GM18858 (cell line): ENCODE results near the gene CARD11.

Experiments
- ATAC-seq: cut with Tn5 transposase; IDR thresholded peaks from one replicate; pipeline ENCODE4 v1.9.1; 2021; ENCODE audit not compliant: unreplicated experiment

The CARD11 gene

DNA sequence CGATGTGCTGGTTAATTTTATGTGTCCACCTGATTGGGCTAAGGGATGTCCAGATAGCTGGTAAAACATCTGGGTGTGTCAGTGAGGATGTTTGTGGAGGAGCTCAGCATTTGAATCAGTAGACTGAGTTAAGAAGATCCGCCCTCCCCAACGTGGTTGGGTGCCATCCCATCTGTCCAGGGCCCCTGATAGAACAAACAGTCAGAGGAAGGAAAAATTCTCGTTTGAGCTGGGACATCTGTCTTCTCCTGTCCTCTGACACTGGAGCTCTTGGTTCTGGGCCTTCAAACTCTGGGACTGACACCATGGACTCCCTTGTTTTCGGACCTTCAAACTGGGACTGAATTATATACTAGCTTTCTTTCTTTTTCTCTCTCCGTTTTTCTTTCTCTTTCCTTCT lies 59.6 kb downstream of the CARD11 start:
- no peak for ATAC-seq

DNA sequence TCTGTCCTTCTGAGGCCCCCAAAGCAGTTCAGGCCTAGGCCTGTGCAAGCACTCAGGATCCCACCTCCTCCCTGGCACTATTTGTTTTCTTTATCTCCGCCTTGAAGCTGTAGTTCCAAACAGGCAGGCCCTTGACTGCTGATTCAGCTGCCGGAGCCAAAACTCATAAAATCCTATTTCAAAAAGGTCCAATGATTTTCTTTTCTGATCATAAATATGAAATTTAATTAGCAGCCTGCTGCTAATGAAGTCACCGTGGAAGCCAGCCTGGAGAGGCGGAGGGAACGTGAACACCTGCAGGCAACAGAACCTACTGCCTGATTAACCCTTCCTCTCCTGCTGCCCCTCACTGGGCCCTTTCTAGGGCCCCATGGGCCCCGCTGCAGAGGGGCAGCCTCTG lies 60.1 kb downstream of the CARD11 start:
- ATAC-seq, result no peak

DNA sequence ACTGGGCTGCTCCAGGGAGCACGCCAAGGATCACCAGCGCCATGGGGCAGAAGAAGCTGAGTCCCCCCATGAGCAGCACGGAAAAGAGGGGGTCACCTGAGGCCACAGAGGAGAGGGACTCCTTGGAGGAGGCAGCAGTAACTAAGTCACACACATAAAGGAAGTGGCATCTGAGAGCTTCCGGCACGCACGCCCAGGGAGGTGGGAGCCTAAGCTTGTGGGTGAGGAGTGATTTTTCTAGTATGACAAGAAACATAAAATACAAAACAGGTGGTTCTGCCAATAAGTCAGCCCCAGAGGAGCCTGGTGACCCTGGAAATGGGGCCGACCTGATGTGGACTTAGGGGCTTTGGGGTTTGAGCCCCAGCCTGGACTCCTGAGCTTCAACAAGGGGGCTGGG lies 60.8 kb downstream of the CARD11 start:
- no peak for ATAC-seq

DNA sequence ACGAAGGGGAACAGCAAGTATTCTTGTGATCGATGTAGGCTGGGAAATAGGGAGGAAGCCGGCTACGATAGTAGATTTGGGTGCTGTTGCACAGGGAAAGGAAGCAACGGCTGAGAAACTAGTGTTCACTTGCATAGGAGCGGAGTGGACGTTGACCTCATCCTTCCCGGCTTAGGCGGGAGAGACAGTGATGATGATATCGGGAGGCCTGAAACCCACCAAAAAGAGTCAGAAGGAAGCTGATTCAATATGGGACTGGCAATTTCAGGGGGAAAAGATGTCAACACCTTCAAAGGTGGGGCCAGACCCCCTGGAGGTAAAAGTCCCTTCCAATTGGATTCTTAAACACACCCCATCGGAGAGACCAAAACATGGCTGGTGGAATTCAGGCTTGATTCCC lies 61.3 kb downstream of the CARD11 start:
- no peak for ATAC-seq

DNA sequence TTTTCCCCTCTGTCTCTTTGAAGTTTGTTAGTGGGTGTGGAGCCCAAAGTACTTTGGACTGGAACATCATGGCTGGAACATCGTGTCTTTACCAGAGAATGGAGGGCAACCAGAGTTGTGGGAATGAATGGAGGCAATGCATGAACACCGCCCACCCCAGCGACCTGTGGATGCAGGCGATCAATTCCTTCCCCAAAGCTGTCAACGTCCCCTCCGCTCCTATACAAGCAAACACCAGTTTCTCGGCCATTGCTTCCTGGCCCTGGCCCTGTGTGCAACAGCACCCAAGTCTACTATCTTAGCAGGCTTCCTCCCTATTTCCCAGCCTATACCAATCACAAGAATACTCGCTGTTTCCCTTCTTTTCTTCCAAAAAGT lies 62.6 kb downstream of the CARD11 start:
- no peak for ATAC-seq

DNA sequence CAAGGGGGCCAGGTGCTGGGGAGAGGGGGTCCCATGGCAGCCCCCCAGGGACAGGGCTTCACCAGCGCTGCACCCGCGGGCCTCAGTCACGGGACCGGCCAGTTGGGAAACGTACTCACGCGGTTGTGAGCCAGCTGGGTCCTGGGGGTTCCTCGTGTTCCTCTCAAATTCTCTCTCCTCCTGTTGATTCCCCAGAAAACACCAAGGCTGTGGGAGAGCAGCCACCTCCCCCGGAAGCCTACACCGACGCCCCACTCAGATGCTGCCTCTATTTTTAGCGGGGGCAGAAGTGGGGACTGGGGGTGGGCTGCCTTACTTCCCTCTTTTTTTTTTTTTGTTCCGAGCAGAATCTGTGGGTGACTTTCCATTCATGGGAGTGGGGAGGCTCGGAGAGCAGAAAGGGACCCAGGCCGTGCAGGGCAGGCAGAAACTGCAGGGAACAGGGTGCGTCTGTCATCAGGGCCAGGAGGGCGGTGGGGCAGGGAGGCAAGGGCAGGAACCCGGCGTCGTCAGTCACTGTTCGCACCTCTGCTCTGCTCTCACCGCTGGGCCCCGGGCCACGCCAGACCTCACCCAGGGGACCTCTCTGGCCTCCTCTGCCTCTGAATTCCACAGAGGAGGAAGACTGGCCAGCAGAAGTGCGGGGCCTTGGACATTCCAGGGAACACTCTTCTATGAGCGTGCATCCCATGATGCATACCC lies 63.1 kb downstream of the CARD11 start:
- no peak for ATAC-seq

DNA sequence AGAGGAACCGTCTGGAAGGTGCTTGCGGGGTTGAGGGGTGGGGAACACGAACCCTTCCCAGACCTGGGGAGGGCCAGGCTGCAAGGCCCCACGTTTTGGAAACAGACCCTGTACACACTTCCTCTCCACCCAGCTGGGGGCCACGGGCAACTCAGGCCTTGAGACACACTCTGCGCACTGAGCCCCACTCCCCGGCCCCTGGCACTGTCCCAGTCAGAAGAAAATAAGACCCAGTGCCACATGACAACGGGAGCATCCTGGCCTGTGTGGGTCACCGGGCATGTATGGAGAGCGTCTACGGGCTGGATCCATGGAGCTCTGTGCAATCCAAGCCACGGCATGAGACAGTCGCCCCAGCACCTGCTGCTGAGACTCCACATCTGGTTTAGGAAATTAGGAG lies 63.7 kb downstream of the CARD11 start:
- ATAC-seq, result no peak

DNA sequence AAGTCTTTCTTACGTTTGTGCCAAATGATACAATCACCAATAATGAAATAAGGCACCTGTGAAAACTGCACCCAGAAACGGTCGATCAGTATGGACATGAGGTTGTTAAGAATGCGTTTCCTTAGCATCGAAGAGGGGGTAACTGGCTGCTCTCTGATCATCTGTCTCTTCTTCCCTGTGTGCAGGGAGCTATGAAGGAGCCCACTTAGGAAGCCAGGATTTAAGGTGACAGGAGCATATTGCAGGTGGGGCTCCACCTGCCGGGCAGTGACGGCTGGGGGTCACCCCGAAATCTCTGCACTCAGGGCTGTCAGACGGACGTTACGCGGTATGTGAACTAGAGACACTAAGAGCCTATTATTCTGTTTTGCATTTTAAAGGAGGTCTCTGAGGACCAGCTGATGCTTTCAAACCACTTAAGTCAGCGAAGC lies 64.5 kb downstream of the CARD11 start:
- ATAC-seq, result peak; percentile 30

DNA sequence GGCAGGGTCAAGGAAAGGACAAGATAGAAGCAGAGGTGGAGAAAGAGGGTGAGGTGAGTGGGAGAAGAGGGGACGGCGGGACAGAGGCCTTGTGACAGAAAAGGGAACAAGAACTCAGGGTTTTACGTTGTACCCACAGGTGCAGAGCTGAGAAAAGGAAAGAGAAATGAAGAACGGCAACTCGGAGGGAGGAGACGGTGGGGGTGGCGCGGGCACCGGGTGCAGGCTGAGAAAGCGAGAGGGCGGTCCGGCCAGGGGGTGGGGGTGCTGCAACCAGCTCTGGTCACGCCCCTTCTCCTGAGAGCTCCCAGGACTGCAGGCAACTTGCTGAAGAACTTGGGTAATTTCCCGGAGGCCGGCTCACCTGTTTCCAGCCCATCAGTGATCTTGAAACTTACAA lies 65.3 kb downstream of the CARD11 start:
- ATAC-seq, result peak; percentile 76

DNA sequence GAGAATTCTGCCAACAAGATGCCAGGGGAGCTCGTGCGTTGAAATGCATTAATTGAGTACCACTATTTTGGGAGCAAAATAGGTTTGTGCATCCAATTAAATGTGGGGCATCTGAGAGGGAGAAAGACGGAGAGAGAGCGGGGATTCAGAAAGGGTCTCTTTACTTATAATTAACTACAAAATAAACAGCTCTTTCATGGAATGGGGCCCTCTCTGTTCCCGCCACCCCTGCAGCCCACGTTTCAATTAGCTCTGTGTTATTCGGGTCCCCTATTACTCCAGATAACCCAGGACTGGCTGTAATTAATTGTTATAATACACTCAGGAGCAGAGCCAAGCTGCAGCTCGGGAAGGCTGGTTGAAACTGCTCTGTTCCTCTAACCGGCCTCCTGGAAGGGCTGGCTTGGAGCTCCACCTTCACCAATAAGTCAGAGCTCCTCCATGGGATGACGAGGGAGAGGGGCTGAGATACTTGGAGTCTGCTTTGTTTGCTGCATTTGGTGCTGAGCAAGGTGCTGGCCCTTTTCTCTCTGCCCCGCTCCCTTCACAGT lies 67.8 kb downstream of the CARD11 start:
- no peak for ATAC-seq

DNA sequence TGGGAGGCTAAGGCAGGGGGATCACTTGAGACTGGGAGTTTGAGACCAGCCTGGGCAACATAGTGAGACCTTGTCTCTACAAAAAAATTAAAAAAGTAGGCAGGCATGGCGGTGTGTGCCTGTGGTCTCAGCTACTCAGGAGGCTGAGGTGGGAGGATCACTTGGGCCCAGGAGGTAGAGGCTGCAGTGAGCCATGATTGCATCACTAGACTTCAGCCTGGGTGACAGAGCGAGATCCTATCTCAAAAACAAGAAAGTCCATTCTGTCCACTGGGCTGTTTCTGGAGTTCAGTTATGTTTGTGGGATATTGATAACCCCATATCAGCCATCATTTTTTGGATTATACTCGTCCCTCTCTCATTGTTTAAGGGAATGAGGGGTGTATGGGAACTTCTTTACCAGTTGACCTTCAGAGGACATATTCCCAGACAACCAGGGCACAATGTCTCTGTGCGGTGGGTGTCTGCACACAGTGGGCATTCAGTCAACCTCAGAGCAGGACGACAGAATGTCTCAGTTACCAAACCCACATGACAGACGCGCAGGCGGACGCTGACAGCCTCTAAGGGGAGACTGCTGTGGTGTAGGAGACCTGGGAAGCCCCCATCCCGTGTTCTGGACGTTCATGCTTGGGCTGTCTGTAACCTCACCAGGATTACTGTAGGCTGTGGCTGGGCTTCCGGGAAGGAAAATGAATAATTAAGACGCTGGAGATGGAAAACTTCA lies 69.4 kb downstream of the CARD11 start:
- ATAC-seq, result no peak

DNA sequence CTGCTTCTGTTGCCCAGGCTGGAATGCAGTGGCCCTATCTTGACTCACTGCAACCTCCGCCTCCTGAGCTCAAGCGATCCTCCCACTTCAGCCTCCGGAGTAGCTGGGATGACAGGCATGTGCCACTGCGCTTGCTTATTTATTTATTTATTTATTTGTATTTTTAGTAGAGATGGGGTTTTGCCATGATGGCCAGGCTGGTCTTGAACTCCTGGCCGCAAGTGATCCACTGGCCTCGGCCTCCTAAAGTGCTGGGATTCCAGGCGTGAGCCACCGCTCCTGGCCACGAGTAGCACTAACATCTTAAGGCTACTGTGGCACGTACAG lies 70.9 kb downstream of the CARD11 start:
- no peak for ATAC-seq

DNA sequence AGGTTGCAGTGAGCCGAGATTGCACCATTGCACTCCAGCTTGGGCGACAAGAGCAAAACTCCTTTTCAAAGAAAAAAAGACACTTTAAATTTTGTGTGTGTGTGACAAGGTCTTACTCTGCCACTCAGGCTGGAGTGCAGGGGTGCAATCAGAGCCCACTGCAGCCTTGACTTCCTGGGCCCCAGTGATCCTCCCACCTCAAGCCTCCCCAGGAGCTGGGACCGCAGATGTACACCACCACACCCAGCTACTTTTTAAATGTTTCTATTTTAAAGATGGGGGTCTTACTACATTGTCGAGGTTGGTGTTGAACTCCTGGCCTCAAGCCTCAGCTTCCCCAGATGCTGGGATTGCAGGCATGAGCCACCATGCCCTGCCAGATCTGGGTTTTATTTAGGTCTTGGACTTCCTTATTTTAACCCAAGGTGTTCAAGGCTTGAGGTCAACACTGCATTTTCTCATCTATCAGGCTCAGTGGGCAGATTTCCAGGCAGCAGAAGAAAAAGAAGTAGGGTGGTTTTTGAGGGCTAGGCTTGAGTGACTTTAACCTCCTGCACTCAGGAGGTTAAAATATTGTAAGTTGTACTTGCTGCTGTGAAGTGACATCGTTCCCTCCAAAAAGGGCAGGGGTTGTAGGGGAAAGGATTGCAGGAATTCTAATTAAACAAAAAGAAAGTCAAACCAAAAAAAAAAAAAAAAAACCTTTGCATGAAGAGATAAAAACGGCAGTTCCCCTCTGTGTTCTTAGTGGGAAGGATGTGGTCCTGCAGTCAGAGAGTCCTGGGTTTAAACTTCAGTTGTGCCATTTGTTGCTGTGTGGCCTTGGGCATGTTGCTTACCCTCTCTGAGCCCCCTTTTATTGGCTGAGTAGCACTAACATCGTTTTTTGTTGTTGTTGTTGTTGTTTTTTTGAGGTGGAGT lies 71.5 kb downstream of the CARD11 start:
- peak; percentile 77 for ATAC-seq

DNA sequence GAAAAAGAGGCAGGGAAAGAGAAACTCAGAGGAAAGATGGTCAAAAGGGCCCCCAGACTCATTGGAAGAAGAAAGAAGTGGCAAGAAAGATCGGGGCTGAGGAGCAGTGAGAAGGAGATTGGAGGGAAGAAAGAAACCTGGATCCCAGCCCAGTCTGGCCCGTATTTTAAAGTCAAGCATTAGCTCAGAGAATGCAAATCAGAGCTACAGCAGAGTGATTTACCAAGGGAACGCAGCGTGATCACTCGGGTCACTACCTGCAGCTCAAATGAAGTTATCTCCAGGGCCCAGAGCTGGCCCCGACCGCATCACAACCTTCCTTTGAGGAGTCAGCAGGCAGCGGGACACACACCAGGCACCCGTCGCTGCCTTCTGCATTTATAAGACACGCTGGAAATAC lies 72.8 kb downstream of the CARD11 start:
- no peak for ATAC-seq

DNA sequence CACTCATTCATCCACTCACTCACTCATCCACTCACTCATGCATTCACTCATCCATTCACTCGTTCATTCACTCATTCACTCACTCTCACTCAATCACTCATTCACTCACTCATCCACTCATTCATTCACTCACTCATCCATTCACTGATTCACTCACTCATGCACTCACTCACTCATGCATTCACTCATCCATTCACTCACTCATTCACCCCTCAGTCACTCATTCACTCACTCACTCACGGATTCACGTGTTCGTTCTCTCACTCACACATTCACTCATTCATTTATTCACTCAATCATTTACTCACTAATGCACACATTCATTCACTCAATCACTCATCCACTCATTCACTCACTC lies 73.4 kb downstream of the CARD11 start:
- ATAC-seq, result no peak

DNA sequence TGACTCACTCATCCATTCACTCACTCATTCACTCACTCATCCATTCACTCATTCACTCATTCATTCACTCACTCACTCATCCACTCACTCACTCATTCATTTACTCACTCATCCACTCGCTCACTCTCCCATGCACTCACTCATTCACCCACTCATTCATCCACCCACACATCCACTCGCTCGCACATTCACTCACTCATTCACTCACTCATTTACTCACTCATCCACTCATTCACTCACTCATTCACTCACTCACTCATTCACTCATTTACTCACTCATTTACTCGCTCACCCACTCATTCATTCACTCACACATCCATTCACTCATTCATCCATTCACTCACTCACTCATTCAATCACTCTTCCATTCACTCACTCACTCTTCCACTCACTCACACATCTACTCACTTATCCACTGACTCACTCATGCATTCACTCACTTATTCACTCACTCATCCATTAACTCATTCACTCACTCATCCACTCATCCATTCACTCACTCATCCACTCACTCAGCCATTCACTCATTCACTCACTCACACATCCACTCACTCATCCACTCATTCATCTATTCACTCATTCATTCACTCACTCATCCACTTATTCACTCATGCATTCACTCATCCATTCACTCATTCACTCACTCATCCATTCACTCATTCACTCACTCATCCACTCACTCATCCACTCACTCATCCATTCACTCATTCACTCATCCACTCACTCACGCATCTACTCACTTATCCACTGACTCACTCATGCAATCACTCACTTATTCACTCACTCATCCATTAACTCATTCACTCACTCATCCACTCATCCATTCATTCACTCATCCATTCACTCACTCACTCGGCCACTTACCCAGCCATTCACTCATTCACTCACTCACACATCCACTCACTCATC lies 74.0 kb downstream of the CARD11 start:
- no peak for ATAC-seq

DNA sequence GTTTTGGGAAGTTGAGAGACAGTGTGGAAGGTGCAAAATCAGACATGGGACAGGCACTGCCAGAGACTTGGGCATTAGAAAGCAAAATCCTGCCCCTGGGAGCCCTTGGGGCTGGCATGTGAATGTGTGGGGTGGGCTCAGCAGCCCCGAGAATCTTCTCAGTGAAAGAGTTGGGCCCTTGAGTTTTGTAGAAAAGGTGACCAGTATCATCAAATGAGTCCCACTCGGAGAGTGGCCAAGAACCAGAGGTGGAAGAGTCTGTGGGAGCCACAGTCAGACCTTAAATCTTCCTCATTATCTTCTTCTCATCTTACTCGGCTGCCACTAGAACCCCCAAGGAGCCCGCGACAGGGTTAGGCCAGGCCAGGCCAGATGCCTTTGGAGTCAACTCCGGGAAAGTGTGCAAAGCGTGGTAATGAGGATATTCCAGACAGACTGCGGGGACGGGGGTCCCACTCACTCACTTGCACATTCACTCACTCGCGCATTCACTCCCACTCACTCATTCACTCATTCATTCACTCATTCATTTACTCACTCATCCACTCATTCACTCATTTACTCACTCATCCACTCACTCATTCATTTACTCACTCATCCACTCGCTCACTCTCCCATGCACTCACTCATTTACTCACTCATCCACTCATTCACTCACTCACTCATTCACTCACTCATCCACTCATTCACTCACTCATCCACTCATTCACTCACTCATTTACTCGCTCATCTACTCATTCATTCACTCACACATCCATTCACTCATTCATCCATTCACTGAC lies 74.9 kb downstream of the CARD11 start:
- no peak for ATAC-seq

DNA sequence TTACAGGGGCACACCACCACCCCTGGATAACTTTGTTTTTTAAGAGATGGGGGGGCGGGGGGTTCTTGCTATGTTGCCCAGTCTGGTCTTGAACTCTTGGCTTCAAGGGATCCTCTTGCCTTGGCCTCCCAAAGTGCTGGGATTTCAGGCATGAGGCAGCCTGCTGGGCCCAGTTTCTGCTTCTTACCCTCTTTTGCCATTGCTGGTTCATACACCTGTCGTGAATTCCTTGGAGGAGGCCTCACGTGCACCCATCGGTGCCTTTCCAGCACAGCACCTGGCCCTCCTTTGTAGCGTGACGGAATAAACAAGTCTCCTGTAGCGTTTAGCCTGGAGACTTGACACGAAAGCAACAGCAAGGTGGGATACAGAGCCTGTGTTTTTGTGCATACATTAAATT lies 75.5 kb downstream of the CARD11 start:
- no peak for ATAC-seq

DNA sequence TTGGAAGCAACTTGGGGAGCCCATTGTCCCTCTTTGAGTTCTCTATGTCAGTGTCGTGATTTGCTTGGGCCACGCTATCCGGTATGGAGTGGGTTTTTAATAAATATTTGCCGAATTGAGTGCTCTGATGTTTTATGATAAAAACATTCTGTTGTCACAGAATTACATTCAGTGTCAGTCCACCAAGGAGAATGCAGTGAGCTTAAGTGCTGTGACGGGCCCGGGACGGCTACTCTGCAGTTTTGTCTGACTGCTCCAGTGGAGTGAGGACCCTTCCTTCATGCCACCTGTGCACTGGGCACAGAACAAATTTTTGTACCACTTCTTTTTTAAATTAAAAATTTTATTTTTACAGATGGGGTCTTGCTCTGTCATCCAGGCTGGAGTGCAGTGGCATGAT lies 76.0 kb downstream of the CARD11 start:
- ATAC-seq, result no peak

DNA sequence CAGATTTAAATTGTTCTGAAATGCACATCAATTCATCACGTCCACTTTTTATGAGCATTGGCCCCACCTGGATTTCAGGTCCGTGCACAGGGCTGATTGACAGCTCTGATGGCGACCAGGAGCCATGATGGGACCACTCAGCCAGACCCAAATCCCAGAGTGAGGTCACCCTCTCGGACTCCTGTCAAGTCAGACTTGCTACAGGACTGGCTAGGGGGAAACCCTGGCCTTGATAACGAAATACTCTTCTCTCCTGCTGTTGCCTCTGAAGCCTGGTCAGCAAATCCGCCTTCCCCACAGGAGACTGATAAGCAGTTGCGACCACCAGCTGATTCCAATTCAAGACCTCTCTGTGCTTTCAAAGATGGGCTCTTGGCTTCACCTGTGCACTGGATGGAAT lies 76.4 kb downstream of the CARD11 start:
- ATAC-seq, result no peak
